ENCODE data around the gene SLC44A2. TPM values are rescaled to one million over a fixed set of nuclear protein-coding genes. Genes with fewer than 3 reads are reported as not detected.
A peak's percentile ranks its signal among the peaks of the same experiment; 100 is the strongest.

Gene SLC44A2
- total and polyA plus RNA-seq, 2 of the 13 experiments (the other 11 are each of a cell fraction or from before 2014, with no cell fraction given), result 2.4 to 5.6 TPM

DNA sequence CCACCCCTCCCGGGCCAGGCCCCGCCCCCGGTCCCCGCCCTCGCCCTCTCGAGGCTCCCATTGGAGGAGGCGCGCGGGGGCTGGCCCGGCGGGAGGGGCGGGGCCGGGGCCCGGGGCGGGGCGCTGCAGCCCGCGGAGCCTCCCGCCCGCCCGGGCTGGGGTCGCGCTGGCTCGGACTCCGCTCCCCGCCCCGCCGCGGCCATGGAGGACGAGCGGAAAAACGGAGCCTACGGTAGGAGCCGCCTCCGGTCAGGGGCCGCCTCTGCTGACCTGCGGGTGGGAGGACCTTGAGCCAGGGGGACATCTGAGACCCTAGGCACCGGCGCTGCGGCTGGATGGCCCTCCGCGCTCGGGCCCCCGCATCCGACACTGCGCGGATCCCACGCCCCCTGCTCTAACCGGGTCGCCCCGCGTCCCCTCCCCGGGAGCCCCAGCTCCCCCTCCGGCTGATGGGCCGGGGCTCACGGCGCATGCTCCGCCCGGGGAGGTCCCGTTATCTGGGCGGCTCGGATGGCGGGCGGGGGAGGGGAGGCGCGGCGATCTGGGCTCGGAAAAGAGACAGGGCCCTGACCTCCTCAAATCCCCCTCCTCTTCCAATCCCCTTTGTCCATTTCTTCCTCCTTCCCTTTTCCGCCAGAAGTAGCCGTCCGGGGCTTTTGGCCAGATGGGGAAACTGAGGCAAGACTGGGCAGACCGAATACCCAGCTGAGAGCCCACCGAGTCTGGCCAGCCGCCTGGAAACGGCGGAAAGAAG lies 22.8 kb upstream of the SLC44A2 start (continued):
- no peak for TF ChIP-seq HDAC6 (IDR thresholded peaks at IDR 0.05; ENCODE audit: low read depth, low read length)
- no peak for TF ChIP-seq SKI (IDR thresholded peaks at IDR 0.05; ENCODE audit: partially characterized antibody)
- no peak for TF ChIP-seq ZNF225 (CRISPR knock-in tag; IDR thresholded peaks at IDR 0.05)
- no peak for TF ChIP-seq RARA (CRISPR knock-in tag; IDR thresholded peaks at IDR 0.05)
- peak; percentile 23 for TF ChIP-seq YY1 (IDR thresholded peaks at IDR 0.05; ENCODE audit: insufficient read depth, insufficient replicate concordance, low read depth, low read length)
- TF ChIP-seq FOXO1 (CRISPR knock-in tag; IDR thresholded peaks at IDR 0.05), result no peak
- TF ChIP-seq WIZ (CRISPR knock-in tag; IDR thresholded peaks at IDR 0.05), result no peak
- TF ChIP-seq, protein P1, sequence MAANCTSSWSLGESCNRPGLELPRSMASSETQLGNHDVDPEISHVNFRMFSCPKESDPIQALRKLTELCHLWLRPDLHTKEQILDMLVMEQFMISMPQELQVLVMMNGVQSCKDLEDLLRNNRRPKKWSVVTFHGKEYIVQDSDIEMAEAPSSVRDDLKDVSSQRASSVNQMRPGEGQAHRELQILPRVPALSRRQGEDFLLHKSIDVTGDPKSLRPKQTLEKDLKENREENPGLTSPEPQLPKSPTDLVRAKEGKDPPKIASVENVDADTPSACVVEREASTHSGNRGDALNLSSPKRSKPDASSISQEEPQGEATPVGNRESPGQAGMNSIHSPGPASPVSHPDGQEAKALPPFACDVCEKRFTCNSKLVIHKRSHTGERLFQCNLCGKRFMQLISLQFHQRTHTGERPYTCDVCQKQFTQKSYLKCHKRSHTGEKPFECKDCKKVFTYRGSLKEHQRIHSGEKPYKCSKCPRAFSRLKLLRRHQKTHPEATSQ (CRISPR knock-in tag; IDR thresholded peaks at IDR 0.05; ENCODE audit: borderline replicate concordance), result no peak
- TF ChIP-seq, protein P2, sequence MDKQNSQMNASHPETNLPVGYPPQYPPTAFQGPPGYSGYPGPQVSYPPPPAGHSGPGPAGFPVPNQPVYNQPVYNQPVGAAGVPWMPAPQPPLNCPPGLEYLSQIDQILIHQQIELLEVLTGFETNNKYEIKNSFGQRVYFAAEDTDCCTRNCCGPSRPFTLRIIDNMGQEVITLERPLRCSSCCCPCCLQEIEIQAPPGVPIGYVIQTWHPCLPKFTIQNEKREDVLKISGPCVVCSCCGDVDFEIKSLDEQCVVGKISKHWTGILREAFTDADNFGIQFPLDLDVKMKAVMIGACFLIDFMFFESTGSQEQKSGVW (CRISPR knock-in tag; IDR thresholded peaks at IDR 0.05; ENCODE audit: borderline replicate concordance), result no peak
- TF ChIP-seq, protein P3, sequence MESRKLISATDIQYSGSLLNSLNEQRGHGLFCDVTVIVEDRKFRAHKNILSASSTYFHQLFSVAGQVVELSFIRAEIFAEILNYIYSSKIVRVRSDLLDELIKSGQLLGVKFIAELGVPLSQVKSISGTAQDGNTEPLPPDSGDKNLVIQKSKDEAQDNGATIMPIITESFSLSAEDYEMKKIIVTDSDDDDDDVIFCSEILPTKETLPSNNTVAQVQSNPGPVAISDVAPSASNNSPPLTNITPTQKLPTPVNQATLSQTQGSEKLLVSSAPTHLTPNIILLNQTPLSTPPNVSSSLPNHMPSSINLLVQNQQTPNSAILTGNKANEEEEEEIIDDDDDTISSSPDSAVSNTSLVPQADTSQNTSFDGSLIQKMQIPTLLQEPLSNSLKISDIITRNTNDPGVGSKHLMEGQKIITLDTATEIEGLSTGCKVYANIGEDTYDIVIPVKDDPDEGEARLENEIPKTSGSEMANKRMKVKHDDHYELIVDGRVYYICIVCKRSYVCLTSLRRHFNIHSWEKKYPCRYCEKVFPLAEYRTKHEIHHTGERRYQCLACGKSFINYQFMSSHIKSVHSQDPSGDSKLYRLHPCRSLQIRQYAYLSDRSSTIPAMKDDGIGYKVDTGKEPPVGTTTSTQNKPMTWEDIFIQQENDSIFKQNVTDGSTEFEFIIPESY (CRISPR knock-in tag; IDR thresholded peaks at IDR 0.05), result no peak
- TF ChIP-seq PAWR (CRISPR knock-in tag; IDR thresholded peaks at IDR 0.05; ENCODE audit: borderline replicate concordance), result no peak
- 0 out of 2 replicates have a peak, but pooled peaks have one; percentile 33 for TF ChIP-seq ZFP36L2 (CRISPR knock-in tag; IDR thresholded peaks at IDR 0.05)
- no peak for TF ChIP-seq ZSCAN25 (CRISPR knock-in tag; IDR thresholded peaks at IDR 0.05)
- TF ChIP-seq TBP (CRISPR knock-in tag; IDR thresholded peaks at IDR 0.05), result no peak
- no peak for TF ChIP-seq PRPF4 (IDR thresholded peaks at IDR 0.05; ENCODE audit: low read depth, low read length, poor library complexity, severe bottlenecking)
- no peak for TF ChIP-seq ZNF746 (CRISPR knock-in tag; IDR thresholded peaks at IDR 0.05)
- TF ChIP-seq, protein P4, sequence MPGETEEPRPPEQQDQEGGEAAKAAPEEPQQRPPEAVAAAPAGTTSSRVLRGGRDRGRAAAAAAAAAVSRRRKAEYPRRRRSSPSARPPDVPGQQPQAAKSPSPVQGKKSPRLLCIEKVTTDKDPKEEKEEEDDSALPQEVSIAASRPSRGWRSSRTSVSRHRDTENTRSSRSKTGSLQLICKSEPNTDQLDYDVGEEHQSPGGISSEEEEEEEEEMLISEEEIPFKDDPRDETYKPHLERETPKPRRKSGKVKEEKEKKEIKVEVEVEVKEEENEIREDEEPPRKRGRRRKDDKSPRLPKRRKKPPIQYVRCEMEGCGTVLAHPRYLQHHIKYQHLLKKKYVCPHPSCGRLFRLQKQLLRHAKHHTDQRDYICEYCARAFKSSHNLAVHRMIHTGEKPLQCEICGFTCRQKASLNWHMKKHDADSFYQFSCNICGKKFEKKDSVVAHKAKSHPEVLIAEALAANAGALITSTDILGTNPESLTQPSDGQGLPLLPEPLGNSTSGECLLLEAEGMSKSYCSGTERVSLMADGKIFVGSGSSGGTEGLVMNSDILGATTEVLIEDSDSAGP (CRISPR knock-in tag; IDR thresholded peaks at IDR 0.05; ENCODE audit: borderline replicate concordance), result no peak
- no peak for TF ChIP-seq NAIF1 (CRISPR knock-in tag; IDR thresholded peaks at IDR 0.05; ENCODE audit: borderline replicate concordance)
- no peak for TF ChIP-seq FIP1L1 (IDR thresholded peaks at IDR 0.05; ENCODE audit: borderline replicate concordance, insufficient read depth, low read depth, low read length)
- TF ChIP-seq LCORL (IDR thresholded peaks at IDR 0.05), result no peak
- TF ChIP-seq LCORL (CRISPR knock-in tag; IDR thresholded peaks at IDR 0.05), result peak; percentile 44; the same call in 1 of the 2 replicates
- TF ChIP-seq ZNF260 (CRISPR knock-in tag; IDR thresholded peaks at IDR 0.05; ENCODE audit: borderline replicate concordance, low read depth), result no peak
- TF ChIP-seq DMAP1 (CRISPR knock-in tag; IDR thresholded peaks at IDR 0.05), result 0 out of 2 replicates have a peak, but pooled peaks have one; percentile 29
- no peak for TF ChIP-seq ZNF143 (CRISPR knock-in tag; IDR thresholded peaks at IDR 0.05)
- TF ChIP-seq EZH2 (conservative IDR thresholded peaks at IDR 0.05; ENCODE audit: low read depth, low read length), result no peak

Data from HepG2 (cell line).